Stimulated activated CD4-positive, alpha-beta T cell treated with anti-CD3 and anti-CD28 coated beads, Interleukin-15, amount 100 ng/mL, for 48 hours (primary cell): ENCODE results near the gene GTPBP2.

ENCODE experiments used
- DNase-seq, 2 donors: peaks; one replicate each; pipeline ENCODE4 v3.0.0-alpha.2; 2020; ENCODE audit warnings: low read depth in 2 of 2

The GTPBP2 gene

DNA sequence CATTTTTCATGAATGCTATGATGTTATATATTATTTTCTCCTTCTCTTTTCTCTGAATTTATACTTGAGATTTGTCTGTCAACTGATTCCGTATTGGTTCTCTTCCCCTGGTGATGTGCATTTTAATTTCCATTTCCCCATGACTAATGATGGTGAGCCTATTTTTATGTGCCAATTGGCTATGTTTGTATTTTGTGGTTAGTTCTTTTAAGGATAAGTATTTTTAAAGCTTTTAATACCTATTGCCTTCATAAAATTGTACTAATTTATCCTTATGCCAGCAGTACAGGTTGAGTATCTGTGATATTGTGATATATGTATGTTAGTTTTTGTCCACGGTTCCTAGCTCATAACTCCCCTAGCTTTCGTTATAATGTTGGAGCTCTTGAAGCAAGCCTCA lies 50.3 kb downstream of the GTPBP2 start:
- no peak for DNase-seq

DNA sequence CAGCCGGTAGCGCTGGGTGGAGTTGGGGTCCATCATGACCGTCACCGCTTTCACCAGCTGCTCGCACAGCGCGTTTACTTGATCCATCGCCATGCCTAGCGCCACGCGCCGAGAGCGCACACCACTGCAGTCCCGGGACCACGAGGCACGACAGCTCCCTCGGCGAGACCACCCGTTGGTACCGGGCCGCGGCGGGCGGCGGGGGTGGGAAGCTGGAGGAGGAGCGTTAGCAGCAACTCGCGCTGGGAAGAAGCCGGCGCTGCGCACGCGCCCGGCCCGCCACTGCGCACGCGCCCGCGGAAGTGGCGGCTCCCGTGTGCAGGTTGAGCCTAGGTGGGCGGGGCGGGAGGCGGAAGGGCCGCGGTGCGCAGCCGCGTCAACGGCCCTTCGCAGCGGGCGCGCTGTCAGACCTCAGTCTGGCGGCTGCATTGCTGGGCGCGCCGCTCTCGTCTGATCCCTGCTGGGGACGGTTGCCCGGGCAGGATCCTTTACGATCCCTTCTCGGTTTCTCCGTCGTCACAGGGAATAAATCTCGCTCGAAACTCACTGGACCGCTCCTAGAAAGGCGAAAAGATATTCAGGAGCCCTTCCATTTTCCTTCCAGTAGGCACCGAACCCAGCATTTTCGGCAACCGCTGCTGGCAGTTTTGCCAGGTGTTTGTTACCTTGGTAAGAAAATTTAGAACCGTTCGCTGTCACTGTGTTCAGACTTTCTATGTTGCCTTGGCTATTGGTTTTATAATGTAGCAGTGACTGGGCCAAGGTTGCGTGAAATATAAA lies 53.1 kb downstream of the GTPBP2 start, which contains the start of the genes POLH and XPO5:
Gene POLH (plus strand): TSS at position 414 of the 780 bp plus-strand sequence. CDS start 6,135 bp downstream, outside the sequence.
Gene XPO5 (minus strand): TSS at position 267 of the 780 bp plus-strand sequence. CDS start 174 bp downstream, at position 93.
- DNase-seq, result peak; percentile 76 to 86

DNA sequence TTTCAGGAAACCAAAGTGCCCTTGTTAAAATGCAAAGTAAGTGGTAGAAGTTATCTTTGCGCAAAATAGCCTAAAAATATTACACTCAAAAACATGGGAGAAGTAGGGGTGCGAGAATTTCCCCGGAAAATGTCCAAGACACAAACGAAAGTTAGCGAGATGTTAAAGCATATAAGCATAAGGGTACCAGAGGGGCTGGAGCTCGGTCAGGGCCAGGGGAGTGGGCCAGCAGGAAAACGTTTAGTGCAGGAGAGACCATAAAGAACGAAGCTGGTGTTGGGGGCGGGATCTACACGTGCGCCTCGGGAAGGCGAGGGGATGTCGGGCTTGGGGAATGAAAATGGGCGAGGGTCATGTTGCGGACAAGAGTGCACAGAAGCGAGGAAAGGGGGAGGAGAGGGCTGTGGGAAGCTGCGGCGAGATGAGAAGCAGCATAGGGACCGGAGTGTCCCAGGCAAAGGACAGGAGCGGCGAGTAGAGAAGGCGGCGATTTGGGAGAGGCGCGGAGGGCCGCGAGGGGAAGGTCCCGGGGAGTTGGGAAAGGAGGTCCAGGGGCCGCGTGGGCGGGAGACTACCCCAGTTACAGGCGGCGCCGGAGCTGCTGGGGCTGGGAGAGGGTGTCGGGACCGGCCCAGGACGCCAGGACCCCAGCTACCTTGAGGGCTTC lies 53.8 kb downstream of the GTPBP2 start:
- DNase-seq, result peak; percentile 18 to 33

DNA sequence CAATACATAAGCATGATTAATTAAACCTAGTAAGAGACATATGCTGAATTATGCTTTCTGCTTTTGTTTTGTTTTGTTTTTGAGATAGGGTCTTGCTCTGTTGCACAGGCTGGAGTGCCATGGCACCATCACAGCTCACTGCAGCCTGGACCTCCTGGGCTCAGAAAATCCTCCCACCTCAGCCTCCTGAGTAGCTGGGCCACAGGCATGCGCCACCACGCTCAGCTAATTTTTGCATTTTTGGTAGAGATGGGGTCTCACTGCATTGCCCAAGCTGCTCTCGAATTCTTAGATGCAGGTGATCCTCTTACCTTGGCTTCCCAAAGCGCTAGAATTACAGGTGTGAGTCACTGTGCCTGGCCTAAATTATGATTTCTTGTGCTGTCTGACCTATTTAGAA lies 57.0 kb downstream of the GTPBP2 start:
- no peak for DNase-seq

DNA sequence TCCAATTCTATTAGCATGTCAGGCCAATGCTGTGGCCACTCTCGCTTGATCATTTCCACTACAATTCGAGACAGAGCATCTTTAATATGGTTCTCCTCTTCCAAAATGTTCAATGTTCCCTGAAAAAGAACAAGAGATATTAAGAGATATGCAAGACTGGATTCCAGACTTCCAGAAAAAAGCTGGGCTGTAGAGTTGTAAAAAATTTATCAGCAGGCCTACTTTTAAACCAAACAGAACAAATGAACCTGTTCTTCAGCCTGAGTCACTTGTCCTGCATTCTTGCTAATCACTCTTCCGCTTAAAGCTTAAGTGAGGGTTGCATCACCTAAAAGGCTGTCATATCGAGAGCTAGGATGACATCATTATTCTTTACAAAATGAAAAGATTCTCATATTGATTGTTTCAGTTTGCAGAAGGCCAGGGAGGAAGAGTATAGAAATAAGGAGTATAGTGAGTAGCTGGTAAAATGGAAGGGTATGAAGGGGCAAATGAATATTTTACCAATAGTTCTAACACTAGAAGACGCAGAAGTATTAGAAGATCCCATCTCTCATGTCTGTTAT lies 58.1 kb downstream of the GTPBP2 start:
- DNase-seq, result no peak
